ENCODE results near the gene YWHAE. TPM values are rescaled to one million over a fixed set of nuclear protein-coding genes. Genes with fewer than 3 reads are reported as not detected.
"Not testable (repeated sequence)": the region's sequence is repeated elsewhere in the genome, so short reads cannot be mapped to it uniquely, and the experiment has no call there.

YWHAE gene
- polyA plus RNA-seq, 12 donors = 722 to 1,233 (median 783) TPM

GRCh38 chr17:1347589-1348323 lies 52.3 kb downstream of the YWHAE start:
- no peak for DNase-seq

- no peak for DNase-seq
Measured at GRCh38 chr17:1344521-1344920, 55.5 kb downstream of the YWHAE start.

DNA sequence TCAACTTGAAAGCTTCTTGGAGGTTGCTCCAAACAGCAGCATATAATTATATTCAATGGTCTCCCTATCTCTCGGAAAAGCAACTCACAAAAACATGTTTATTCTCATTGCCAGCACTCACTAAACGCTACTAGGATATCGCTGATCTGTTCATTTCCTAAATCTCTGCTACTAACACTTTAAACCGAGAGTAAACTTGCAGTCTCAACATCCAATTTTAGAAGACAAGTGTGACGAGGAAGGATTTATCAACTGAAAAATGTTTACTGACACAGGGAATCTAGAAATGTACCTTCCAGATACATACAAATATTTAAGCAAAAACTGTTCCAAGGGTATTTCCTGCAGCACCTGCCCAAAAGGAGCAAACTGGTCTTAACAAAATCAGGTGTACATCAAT lies 56.5 kb downstream of the YWHAE start:
- no peak for DNase-seq

GRCh38 chr17:1340371-1340770 lies 59.7 kb downstream of the YWHAE start:
- DNase-seq = no peak

DNA sequence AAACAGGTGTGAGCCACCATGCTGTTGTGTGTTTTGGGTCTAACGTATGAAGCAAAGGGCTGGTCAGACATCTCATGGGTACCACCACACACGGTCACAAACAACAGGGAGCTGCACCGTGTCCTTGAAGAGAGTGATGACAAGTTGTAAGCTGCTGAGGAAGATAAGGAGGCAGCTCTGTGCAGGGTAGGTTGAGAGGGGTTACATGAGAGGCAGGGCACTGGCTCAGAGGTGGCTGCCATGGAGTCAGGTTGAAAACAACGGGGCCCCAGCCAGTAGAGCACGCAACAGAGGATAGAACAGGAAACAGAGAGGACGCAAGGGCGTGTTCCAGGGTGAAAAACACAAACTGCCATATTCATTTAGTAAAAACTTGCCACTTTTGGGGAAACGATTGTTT lies 68.3 kb downstream of the YWHAE start:
- no peak for DNase-seq

DNA sequence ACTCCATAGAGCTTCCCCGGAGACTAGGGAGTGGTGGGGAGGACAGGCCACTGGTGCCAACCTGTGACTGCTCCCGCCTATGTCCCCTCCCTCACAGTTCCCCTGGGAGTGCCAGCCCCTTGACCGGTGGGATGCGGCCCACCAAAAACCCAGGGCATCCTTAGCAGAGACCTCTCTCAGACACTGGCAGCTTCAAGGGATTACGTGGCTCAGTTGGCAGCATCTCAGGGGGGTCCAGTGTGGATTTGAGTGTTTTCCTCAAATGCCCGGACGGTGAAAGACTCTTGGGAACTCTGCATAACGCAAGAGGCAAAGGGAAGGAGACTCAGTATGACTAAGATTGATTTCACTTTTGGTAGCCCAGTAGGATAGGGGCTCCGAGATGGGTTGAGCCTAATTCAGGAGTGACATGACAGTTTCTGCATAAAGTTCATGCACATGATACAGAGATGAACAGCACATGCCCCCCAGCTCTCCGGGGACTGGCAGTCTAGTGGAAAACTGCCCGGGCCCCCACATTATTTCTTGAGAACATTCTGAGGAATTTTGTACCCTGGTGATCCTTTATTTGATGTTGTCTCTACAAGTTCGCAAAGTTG lies 70.2 kb downstream of the YWHAE start:
- DNase-seq = no peak

GRCh38 chr17:1328437-1328836 lies 71.6 kb downstream of the YWHAE start:
- DNase-seq = no peak

DNA sequence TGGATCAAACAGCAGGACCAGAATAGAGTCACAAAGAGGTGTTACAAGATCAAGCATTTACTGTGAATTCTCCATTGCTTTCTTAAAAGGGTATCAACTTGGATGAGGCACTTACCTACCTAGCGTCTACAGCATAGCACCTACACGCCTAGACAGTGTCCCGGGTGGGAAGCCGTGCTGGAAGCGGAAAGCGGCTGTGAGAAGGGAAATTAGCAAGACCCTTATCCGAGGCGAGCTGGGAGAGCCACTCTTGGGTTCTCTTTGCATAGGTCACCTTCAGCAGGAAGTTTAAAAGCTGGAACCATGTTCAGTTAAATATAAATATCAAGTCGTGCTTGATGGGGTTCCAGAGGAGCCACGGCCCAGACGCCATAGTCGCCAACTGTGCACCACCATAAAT lies 74.3 kb downstream of the YWHAE start:
- DNase-seq = no peak

DNA sequence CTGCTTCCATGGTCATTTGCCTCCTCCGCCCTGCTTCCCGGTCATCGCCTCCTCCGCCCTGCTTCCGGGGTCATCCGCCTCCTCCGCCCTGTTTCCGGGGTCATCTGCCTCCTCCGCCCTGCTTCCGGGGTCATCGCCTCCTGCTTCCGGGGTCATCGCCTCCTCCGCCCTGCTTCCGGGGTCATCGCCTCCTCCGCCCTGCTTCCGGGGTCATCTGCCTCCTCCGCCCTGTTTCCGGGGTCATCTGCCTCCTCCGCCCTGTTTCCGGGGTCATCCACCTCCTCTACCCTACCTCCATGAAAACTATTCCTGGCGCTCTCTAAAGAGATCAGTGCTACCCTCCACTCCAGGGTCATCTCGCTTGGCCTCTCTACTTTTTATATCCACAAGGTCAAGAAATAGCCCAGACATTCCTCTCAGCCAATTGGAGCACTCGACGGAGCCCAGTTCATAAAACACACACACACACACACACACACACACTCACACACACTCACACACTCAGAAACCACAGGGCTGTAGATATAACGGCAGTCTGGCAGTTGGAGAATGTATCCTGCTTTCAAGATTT lies 75.7 kb downstream of the YWHAE start:
- DNase-seq = no peak

- no peak for DNase-seq
Measured at GRCh38 chr17:1323336-1323735, 76.7 kb downstream of the YWHAE start.

DNA sequence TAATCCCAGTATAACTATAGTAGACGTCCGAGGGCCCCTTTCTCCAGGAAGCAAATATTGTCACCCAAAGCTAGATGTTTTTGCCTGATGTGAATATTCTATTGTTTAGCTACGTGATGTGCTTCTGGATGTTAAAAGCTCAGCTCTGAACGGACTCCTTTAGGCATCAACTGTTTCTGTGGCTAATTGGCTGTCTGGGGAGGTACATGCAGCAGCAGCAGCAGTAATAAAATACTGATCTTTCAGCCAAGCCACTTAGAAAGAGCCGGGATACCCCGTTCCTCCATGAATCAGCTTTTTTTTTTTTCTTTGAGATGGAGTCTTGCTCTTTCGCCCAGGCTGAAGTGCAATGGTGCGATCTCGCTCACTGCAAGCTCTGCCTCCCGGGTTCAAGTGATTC lies 77.5 kb downstream of the YWHAE start:
- no peak for DNase-seq

- no peak for DNase-seq
Measured at GRCh38 chr17:1322014-1322428, 78.0 kb downstream of the YWHAE start.

DNA sequence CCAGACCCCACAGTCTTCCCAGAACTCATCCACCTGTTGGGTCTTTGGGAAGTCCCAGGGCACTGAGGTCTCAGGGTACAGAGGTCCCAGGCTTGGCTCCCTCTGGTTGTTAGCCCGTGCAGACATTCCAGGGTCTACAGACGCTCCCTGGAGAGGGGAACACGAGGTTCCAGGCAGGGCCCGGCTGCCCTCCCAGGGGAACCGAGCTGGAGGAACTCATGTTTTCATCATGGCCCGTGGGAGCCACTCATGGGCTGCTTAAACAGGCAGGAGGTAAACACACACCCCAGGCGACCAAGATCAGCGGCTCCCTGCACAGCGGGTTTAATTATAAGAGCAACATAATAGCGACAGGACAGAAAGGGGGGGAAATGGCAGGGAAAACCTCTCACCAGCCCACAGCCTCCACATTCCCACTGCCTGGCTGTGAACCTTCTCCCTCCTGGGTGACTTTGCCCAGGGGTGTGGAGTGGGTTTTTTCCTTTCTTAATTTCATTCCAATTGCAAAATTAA lies 84.1 kb downstream of the YWHAE start:
- no peak for DNase-seq

DNA sequence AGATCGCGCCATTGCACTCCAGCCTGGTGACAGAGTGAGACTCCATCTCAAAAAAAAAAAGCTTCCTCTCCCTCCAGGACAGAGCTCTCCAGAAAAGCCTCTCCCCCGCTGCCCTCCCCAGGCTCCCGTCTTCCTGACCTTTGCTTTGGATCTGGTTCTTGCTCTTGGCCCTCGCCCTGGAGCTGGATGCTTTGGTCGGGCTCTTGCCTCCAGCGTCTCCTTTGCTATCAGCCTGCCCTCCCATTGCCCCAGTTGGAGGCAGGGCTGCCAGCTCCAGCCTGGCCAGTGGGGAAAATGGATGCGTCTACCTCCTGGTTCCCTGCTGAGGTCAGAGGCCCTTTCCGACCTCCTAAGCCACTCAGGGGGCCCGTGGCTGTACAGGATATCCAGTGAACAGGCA lies 84.6 kb downstream of the YWHAE start:
- no peak for DNase-seq

- no peak for DNase-seq
Measured at GRCh38 chr17:1313270-1314005, 86.6 kb downstream of the YWHAE start.

- no peak for DNase-seq
Measured at GRCh38 chr17:1312261-1312870, 87.7 kb downstream of the YWHAE start.

GRCh38 chr17:1307829-1308228 lies 92.2 kb downstream of the YWHAE start:
- DNase-seq = not testable (repeated sequence)

GRCh38 chr17:1304962-1305563 lies 95.0 kb downstream of the YWHAE start:
- DNase-seq = no peak

DNA sequence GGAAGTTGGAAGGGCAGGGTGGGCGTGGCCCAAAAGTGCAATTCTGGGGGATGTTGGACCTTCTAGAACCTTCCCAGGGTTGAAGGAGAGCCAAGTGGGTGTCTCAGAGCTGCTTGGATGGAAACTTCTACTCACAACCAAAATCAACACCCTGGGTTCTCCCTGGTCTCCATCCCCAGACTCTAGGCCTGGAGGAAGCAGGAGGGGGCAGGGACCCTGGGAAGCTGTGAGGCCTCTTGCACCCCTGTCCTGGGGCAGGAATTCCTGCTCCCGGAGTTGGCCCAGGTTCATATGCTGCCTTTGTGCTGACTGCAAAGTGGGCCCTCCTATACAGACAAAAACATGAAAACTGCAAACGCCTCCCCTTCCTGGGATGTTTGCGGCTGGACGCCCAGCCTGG lies 95.5 kb downstream of the YWHAE start:
- no peak for DNase-seq

GRCh38 chr17:1302761-1303160 lies 97.3 kb downstream of the YWHAE start:
- DNase-seq = no peak

GRCh38 chr17:1301546-1301945 lies 98.5 kb downstream of the YWHAE start:
- no peak for DNase-seq

Measured in muscle of arm (tissue), 12 donors.